Erythroblast (primary cell): Measurements from ENCODE around the gene GPC5.

Experiments used
- GATA1 ChIP-seq: IDR thresholded peaks from 2 replicates; pipeline ENCODE4 v1.6.1; 2011; ENCODE audit warnings: low read depth, mild to moderate bottlenecking, control low read depth, low read length, moderate library complexity
- POLR2A ChIP-seq: IDR thresholded peaks from 2 replicates; pipeline ENCODE4 v1.6.1; 2011; ENCODE audit warnings: mild to moderate bottlenecking, low read length

- no peak for TF ChIP-seq POLR2A
- TF ChIP-seq GATA1: no peak
Measured at GRCh38 chr13:91621963-91622362, 223.5 kb downstream of the GPC5 start.
